Body of pancreas (tissue), 4 donors: ENCODE data around the gene LRRC3C.
"Not testable (repeated sequence)": the region's sequence is repeated elsewhere in the genome, so short reads cannot be mapped to it uniquely, and the experiment has no call there.

Source experiments
- POLR2A ChIP-seq, 3 donors: fragments of 450-650 bp; IDR thresholded peaks; one replicate each; pipeline ENCODE4 v1.6.1; 2016; ENCODE audit warnings: antibody characterized with exemption in 3 of 3, mild to moderate bottlenecking in 2 of 3
- TF ChIP-seq, protein P1 (sequence below), 7 experiments: fragments of 450-650 bp in 4 of 7; fragments of 200-600 bp in 3 of 7; sonication (generic) in 3 of 7; IDR thresholded peaks; one replicate each; pipeline ENCODE4 v1.5.1; 2016 to 2019; ENCODE audit warnings: antibody characterized with exemption in 7 of 7

DNA sequence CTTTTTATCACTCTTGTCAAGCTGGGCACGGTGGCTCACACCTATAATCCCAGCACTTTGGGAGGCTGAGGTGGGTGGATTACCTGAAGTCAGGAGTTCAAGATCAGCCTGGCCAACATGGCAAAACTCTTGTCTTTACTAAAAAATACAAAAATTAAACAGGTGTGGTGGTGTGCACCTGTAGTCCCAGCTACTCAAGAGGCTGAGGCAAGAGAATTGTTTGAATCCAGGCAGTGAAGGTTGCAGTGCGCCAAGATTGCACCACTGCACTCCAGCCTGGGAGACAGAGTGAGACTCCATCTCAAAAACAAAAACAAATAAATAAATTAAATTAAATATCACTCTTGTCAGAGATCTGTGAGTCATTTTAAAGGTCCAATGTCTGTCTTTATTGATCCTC lies 25.5 kb upstream of the LRRC3C start:
- TF ChIP-seq, protein P1, sequence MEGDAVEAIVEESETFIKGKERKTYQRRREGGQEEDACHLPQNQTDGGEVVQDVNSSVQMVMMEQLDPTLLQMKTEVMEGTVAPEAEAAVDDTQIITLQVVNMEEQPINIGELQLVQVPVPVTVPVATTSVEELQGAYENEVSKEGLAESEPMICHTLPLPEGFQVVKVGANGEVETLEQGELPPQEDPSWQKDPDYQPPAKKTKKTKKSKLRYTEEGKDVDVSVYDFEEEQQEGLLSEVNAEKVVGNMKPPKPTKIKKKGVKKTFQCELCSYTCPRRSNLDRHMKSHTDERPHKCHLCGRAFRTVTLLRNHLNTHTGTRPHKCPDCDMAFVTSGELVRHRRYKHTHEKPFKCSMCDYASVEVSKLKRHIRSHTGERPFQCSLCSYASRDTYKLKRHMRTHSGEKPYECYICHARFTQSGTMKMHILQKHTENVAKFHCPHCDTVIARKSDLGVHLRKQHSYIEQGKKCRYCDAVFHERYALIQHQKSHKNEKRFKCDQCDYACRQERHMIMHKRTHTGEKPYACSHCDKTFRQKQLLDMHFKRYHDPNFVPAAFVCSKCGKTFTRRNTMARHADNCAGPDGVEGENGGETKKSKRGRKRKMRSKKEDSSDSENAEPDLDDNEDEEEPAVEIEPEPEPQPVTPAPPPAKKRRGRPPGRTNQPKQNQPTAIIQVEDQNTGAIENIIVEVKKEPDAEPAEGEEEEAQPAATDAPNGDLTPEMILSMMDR (IDR thresholded peaks at IDR 0.05): not testable (repeated sequence)
- TF ChIP-seq POLR2A (IDR thresholded peaks at IDR 0.05): not testable (repeated sequence)
